HEK293 (cell line): ENCODE results near the gene ANKRA2.

Source experiments
- CTCF ChIA-PET: fragments of 350-600 bp; formaldehyde crosslinking; extraction: SDS; loops from one replicate; lab custom pipeline; 2021; ENCODE audit warnings: antibody characterized with exemption; lab: Yijun Ruan, JAX
- POLR2A ChIA-PET: fragments of 300-600 bp; formaldehyde crosslinking; extraction: SDS; loops from one replicate; lab custom pipeline; 2020; ENCODE audit warnings: antibody characterized with exemption, inconsistent platforms; lab: Yijun Ruan, JAX
- H3K27ac ChIP-seq: fragments of 200-500 bp; sonication (Bioruptor generic); 2 replicates; pipeline ENCODE4 v1.5.1; 2014; ENCODE audit warnings: low read depth, low read length, control low read depth, inconsistent platforms; ENCODE audit errors: extremely low read depth
- H3K36me3 ChIP-seq, 2 experiments: fragments of 200-500 bp in 1 of 2; sonication (Bioruptor generic) in 1 of 2; 1 replicate in 1 of 2; 2 replicates in 1 of 2; pipeline ENCODE4 v1.5.1; 2014 to 2017; ENCODE audit warnings: inconsistent platforms in 2 of 2, low read length in 2 of 2; ENCODE audit not compliant: control insufficient read depth in 2 of 2, insufficient read depth in 1 of 2
- H3K4me1 ChIP-seq: fragments of 200-500 bp; sonication (Bioruptor generic); 2 replicates; pipeline ENCODE4 v1.5.1; 2014; ENCODE audit warnings: mild to moderate bottlenecking, low read length, inconsistent platforms; ENCODE audit not compliant: control insufficient read depth, insufficient read depth
- H3K4me3 ChIP-seq: 2 replicates; pipeline ENCODE4 v1.5.1; 2011; ENCODE audit warnings: low read depth, mild to moderate bottlenecking, control low read depth, low read length, moderate library complexity
- H3K9me3 ChIP-seq: fragments of 200-500 bp; sonication (Bioruptor generic); 2 replicates; pipeline ENCODE4 v1.5.1; 2014; ENCODE audit warnings: low read depth, low read length, inconsistent platforms; ENCODE audit not compliant: control insufficient read depth, insufficient read depth
- CTCF ChIP-seq: fragments of 450-650 bp; formaldehyde crosslinking; IDR thresholded peaks from 2 replicates; pipeline ENCODE4 v1.5.1; 2016; ENCODE audit warnings: missing biosample characterization, missing genetic modification characterization
- ELK4 ChIP-seq: IDR thresholded peaks from 2 replicates; pipeline ENCODE4 v1.6.1; 2011; ENCODE audit warnings: mild to moderate bottlenecking, low read depth, low read length, borderline replicate concordance
- PRDM10 ChIP-seq: fragments of 450-650 bp; formaldehyde crosslinking; IDR thresholded peaks from 2 replicates; pipeline ENCODE4 v1.5.1; 2016; ENCODE audit warnings: missing biosample characterization, missing genetic modification characterization
- ZBTB17 ChIP-seq: fragments of 450-650 bp; formaldehyde crosslinking; IDR thresholded peaks from 2 replicates; pipeline ENCODE4 v1.5.1; 2016; ENCODE audit warnings: missing biosample characterization, missing genetic modification characterization
- ZNF155 ChIP-seq: fragments of 450-650 bp; formaldehyde crosslinking; IDR thresholded peaks from 2 replicates; pipeline ENCODE4 v1.5.1; 2016; ENCODE audit warnings: missing biosample characterization, missing genetic modification characterization
- ZNF211 ChIP-seq: fragments of 450-650 bp; formaldehyde crosslinking; IDR thresholded peaks from 2 replicates; pipeline ENCODE4 v1.5.1; 2016; ENCODE audit warnings: low read depth, missing biosample characterization, missing genetic modification characterization
- ZNF214 ChIP-seq: fragments of 450-650 bp; formaldehyde crosslinking; IDR thresholded peaks from 2 replicates; pipeline ENCODE4 v1.5.1; 2017; ENCODE audit warnings: missing biosample characterization, mild to moderate bottlenecking, missing genetic modification characterization, borderline replicate concordance
- ZNF354C ChIP-seq: fragments of 450-650 bp; formaldehyde crosslinking; IDR thresholded peaks from 2 replicates; pipeline ENCODE4 v1.5.1; 2016; ENCODE audit warnings: missing biosample characterization, missing genetic modification characterization, low read depth, borderline replicate concordance
- ZNF426 ChIP-seq: fragments of 450-650 bp; formaldehyde crosslinking; IDR thresholded peaks from 2 replicates; pipeline ENCODE4 v1.5.1; 2017; ENCODE audit warnings: missing biosample characterization, missing genetic modification characterization, mild to moderate bottlenecking, inconsistent platforms, moderate library complexity
- ZNF692 ChIP-seq: fragments of 450-650 bp; formaldehyde crosslinking; IDR thresholded peaks from 2 replicates; pipeline ENCODE4 v1.5.1; 2016; ENCODE audit warnings: missing biosample characterization, missing genetic modification characterization

Gene ANKRA2

GRCh38 chr5:73550016-73550415, 15.4 kb downstream of the ANKRA2 start (continued):
- TF ChIP-seq CTCF (tag by site-specific recombination) (no peak), ZNF692 (no peak), ZNF426 (tag by site-specific recombination) (no peak), ZNF354C (no peak)

DNA sequence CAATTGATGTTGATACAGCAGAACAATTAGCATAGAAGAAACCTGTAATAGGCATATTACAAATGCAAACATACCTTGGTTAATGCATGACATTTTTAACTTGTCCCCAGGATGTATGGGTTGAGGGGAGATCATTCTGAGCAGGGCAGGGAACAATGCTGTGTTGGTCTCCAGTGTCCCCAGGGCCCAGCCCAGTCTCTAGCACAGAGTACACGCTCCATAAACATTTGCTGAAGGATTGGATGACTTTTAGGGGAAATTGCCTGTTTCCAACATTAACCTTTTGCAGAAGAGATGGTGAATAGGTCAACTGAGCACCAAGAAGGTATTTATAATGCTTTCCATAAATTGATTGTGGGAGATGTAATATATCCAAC, 20.0 kb downstream of the ANKRA2 start:
- no peaks in the 10 kb centered on the region for H3K4me1 ChIP-seq
- no peak overlapping the region for H3K27ac ChIP-seq
- H3K4me3 ChIP-seq: no peak overlapping the region
- TF ChIP-seq ZNF155 (tag by site-specific recombination) (no peak), ZNF211 (tag by site-specific recombination) (no peak)
- TF ChIP-seq, all 188 proteins: peak for 0
- H3K36me3 ChIP-seq: no peaks in the 10 kb centered on the region
- ChIA-PET CTCF (no interaction called here), POLR2A (no interaction called here)
- H3K9me3 ChIP-seq: no peaks in the 10 kb centered on the region

DNA sequence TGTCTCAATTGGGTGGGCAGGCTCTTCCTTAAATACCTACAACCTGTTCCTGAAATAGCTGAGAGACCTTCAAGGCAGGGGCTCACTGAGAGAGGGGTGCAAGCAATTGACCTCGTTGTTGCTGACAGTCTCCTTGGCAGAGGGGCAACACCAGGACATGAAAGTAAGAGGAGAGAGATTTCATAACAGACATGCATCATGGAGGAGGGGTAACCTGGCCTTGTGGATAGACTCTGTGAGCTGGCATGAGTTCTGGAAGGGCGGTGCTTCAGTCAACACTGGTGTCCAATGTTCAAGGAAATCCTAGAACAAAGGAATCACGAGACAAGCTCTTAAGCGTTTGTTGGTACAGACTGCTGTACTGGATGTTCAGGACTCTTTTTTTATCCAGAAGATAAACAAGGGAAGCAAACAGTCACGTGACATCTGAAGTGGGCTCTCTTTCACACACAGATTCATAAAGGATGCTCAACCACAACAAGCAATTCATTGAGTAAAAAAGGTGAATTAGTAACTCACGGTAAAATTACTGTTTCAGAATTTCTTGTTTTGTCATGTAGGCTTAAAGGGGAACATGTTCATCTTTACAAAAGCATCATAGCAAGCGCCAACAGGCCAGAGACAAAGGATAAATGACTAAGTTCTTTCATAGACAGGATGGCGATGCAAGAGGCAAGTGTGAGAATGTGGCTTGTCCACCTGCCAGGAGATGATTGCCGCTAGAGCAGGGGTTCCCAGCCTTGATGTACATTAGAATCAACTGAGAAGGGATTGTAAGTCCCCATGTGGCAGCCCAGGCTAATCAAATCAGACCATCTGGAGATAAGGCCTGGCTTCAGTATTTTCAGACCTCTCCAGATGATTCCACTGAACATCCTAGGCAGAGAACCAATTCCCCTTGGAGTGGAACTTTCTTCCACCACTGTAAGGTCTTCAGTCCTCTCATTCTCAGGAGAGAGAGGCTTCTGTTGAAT, 20.7 kb downstream of the ANKRA2 start:
- POLR2A ChIA-PET: interaction anchor here (0.7 kb wide), 1 partner anchor 1408 kb away, joined by 3 read pairs; no protein-coding TSS in a partner anchor
- Histone ChIP-seq H3K36me3 (no peaks in the 10 kb centered on the region), H3K27ac (no peak overlapping the region), H3K4me3 (no peak overlapping the region), H3K9me3 (no peaks in the 10 kb centered on the region), H3K4me1 (no peaks in the 10 kb centered on the region)
- CTCF ChIA-PET: interaction anchor here (0.6 to 1.1 kb wide), 2 partner anchors 25 to 47 kb away, joined by 3 to 4 read pairs; no protein-coding TSS in a partner anchor
- peak; percentile 63 for TF ChIP-seq ZBTB17 (tag by site-specific recombination)
- TF ChIP-seq ZNF214 (tag by site-specific recombination): no peak
- peak; percentile 51; the same call in 1 of the 2 replicates for TF ChIP-seq PRDM10
- no peak for TF ChIP-seq ELK4
